Memory B cell (primary cell): ENCODE measurements around the gene LRRC4C.
"Not testable (repeated sequence)": the region's sequence is repeated elsewhere in the genome, so short reads cannot be mapped to it uniquely, and the experiment has no call there.

Experiments used
- ATAC-seq: fragments of 150-1000 bp; cut with Tn5 transposase; 2 replicates; pipeline ENCODE4 v1.10.0; 2021; ENCODE audit warnings: low read depth, mild to moderate bottlenecking, moderate library complexity
- DNase-seq, 2 donors: peaks; one replicate each; pipeline ENCODE4 v3.0.0; 2022; ENCODE audit warnings: low spot score in 2 of 2
- H3K27ac Mint-ChIP-seq: one replicate; pipeline ENCODE4 v1.8.0; 2022; ENCODE audit warnings: mild to moderate bottlenecking, moderate library complexity, mixed read lengths
- H3K27me3 Mint-ChIP-seq: one replicate; pipeline ENCODE4 v1.8.0; 2022; ENCODE audit warnings: mixed read lengths
- H3K36me3 Mint-ChIP-seq: one replicate; pipeline ENCODE4 v1.8.0; 2022; ENCODE audit warnings: mild to moderate bottlenecking, mixed read lengths
- H3K4me1 Mint-ChIP-seq: one replicate; pipeline ENCODE4 v1.8.0; 2022; ENCODE audit warnings: mixed read lengths
- H3K4me3 Mint-ChIP-seq: one replicate; pipeline ENCODE4 v1.8.0; 2022; ENCODE audit warnings: mild to moderate bottlenecking, moderate library complexity, mixed read lengths
- H3K9me3 Mint-ChIP-seq: one replicate; pipeline ENCODE4 v1.8.0; 2022; ENCODE audit warnings: mixed read lengths

The LRRC4C gene

DNA sequence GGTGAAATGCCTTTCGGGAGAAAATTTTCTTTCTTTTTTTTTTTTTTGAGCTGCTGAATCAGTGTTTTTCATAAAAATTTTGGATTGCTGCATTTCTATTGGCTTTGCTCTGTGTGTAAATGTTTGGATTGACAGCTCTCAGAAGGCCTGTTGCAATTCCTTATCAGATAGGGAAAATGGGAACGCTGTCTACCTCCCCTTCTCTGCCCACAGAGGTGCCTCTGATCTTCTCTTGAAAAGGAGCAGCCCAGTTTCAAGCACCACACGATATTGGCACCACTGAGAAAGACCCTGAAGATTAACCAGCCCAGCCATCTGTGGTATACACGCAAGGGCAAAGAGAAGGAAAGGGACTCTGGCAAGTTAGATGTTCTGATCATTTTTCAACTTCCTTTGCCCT, 1272.2 kb downstream of the LRRC4C start:
- no peaks in the 10 kb centered on the region for H3K36me3 Mint-ChIP-seq
- H3K4me1 Mint-ChIP-seq: no peaks in the 10 kb centered on the region
- peaks cover 6% of the 10 kb centered on the region for H3K9me3 Mint-ChIP-seq
- no peak overlapping the region for H3K27ac Mint-ChIP-seq
- H3K27me3 Mint-ChIP-seq: no peaks in the 10 kb centered on the region
- no peak for ATAC-seq
- DNase-seq: no peak
- H3K4me3 Mint-ChIP-seq: no peak overlapping the region

DNA sequence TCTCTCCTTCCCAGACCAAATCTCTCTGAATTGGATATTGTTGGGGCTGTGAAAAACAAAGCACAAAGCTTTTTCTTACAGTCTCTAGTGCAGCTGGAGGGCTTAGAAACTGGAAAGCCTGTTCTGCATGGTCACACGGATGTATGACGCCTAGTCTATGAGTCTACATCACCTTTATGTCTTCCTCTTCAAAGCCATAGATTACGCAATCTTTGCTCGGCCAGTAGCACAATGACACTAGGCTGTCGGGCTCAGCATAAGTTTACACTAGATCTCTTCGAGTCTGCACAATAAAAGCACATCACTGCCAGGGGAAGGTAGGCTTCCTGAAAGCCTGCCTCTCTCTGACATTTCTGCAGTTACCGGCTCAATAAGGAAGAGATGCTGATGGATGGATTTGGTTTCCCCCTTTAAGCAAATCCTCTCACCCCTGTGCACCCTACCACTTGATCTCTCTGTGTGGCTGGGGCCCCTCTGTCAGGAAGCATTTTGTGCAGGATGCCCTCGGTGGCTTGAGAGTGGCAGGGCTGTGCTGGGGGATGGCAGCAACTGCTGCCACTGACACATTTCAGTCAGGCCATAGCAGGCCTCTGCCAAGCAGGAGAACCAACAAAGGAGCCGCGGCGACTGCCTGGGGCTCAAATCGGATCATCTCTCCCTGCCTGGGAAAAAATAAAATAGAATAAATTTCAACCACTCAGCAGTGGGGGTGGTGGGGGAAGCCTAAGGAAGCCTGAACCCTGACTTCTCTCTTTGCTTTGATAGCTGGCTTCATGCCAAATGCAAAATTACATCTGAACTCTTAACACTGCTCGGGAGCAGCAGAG, 1272.8 kb downstream of the LRRC4C start:
- no peaks in the 10 kb centered on the region for H3K4me1 Mint-ChIP-seq
- DNase-seq (no peak), ATAC-seq (no peak)
- H3K36me3 Mint-ChIP-seq: no peaks in the 10 kb centered on the region
- H3K27ac Mint-ChIP-seq: no peak overlapping the region
- H3K27me3 Mint-ChIP-seq: no peaks in the 10 kb centered on the region
- no peak overlapping the region for H3K4me3 Mint-ChIP-seq
- peaks cover 6% of the 10 kb centered on the region for H3K9me3 Mint-ChIP-seq

DNA sequence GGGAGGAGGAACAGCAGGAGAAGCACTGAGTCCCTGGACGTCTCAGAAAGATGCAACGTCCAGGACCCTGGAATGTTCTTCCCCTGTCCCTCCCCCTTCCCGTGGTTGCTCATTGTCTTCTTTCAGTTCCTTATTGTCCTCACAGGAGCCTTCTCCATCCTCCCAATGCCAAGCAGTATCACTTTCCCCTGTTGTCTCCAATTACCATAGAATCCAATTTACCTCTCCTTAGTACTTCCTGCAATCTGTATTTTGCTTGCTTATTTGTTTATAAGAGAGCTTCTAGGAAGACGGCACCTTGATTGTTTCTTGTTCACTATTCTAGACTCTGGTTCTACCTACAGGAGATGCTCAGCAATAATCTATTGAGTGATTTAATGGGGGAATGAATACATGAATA, 1273.7 kb downstream of the LRRC4C start:
- Mint-ChIP-seq H3K36me3 (no peaks in the 10 kb centered on the region), H3K4me3 (no peak overlapping the region), H3K27me3 (no peaks in the 10 kb centered on the region), H3K27ac (no peak overlapping the region), H3K9me3 (peaks cover 6% of the 10 kb centered on the region), H3K4me1 (no peaks in the 10 kb centered on the region)
- ATAC-seq: no peak
- DNase-seq: no peak

DNA sequence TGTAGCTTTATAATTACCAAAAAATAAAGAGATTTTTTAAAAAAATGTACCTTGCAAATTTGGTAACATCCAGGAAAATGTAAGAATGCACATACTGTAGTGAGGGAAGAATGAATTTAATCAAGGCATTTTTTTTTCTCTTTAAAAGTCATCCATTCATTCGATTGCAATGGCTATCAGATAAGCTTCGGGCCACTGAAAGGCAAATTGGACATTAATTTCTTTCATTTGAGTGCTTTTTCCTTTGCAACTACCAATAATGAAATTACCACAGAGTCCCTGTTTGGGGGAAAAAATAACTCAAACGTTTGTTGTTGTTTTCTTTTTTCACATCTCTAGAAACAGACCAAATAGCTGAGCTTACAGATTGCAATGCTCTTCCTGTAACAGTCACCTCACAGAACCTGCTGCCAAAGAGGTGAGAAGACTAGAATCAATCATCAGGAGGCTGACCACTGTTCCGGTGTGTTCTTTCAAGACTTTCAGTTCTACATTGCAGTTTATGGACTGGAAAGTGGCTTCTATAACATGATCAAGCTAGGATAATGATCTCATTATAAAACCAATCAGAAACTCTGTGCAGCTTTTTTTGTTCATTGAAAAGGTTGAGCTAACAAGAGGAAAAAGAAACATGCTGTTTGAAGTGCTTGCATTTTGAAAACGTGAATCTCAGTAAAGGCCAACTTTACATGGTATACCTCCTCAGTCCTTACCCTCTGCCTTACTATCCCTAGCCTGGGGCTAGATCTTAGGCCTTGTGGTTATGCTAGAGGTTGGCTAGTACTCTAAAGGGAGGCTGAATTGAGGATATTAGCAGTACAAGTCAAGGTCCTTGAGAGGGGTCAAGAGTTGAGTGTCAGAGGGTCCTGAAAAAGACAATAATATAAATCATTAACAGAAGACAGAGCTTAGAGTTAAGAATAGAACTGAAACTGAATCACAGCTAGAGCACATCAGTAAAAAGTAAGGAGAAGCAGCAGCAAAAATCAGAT, 1276.1 kb downstream of the LRRC4C start:
- no peaks in the 10 kb centered on the region for H3K36me3 Mint-ChIP-seq
- H3K27ac Mint-ChIP-seq: no peak overlapping the region
- H3K4me3 Mint-ChIP-seq: no peak overlapping the region
- peaks cover 9% of the 10 kb centered on the region for H3K9me3 Mint-ChIP-seq
- ATAC-seq (no peak), DNase-seq (no peak)
- no peaks in the 10 kb centered on the region for H3K4me1 Mint-ChIP-seq
- no peaks in the 10 kb centered on the region for H3K27me3 Mint-ChIP-seq

DNA sequence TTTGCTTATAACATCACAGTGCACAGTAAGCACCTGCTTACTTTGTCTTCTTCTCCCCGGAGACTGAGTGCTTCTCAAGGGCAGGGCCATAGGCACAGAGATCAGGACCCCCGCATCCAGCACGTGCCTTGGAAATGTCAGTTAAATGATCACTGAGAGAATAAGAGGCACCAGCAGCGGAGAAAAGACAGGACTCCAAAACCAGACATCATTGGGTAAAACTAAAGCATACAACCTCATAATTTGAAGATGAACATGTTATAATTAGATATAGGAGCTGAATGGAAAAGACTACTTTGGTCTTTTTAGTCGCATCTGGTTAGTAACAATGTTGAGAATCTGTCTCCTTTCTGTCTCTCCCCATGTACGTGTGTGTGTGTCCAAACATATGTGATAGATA, 1279.9 kb downstream of the LRRC4C start:
- H3K9me3 Mint-ChIP-seq: peaks cover 5% of the 10 kb centered on the region
- no peak overlapping the region for H3K27ac Mint-ChIP-seq
- ATAC-seq: no peak

DNA sequence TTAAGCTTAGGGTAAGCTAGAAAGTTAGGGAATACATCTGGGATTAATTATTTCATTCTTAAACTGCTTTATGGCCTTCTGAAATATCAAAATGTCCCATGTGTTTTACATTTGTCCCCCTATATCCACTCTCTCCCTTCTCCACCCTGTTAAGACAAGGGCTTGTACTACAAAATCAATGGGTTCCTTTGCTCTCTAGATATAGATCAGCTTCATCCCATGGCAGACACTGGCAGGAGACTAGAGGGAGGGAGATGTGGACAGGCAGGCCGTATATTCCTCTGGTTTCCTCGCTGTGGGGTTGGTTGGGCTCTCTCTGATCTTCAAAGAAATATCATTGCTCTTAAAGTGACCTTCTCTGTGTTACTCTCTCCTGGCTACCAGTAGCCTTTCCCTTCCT, 1281.0 kb downstream of the LRRC4C start:
- no peak overlapping the region for H3K27ac Mint-ChIP-seq
- H3K4me1 Mint-ChIP-seq: no peaks in the 10 kb centered on the region
- H3K4me3 Mint-ChIP-seq: no peak overlapping the region
- no peak for ATAC-seq
- no peaks in the 10 kb centered on the region for H3K27me3 Mint-ChIP-seq
- DNase-seq: no peak
- H3K36me3 Mint-ChIP-seq: no peaks in the 10 kb centered on the region
- H3K9me3 Mint-ChIP-seq: peaks cover 3% of the 10 kb centered on the region

More for the DNA sequence above, 1279.9 kb downstream of the LRRC4C start:
- no peaks in the 10 kb centered on the region for H3K27me3 Mint-ChIP-seq
- H3K4me3 Mint-ChIP-seq: no peak overlapping the region
- H3K4me1 Mint-ChIP-seq: no peaks in the 10 kb centered on the region
- DNase-seq: no peak
- H3K36me3 Mint-ChIP-seq: no peaks in the 10 kb centered on the region

DNA sequence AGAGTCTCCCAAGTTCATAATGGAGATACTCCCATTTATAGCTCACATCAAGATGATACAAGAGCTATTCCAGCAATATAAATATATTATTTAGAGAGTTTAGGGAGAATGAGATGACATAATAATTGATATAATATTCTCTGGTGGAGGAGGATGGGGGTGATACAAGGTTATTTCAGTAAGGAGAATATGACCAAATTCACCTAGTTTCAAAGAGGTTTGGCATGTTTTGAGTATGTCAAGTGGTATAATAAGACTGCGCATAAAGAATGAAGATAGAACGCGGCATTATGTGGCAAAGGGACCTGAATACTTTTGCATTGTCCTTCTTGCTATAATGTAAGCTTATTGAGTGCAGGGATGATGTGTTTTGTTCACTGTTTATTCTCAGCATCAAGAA, 1283.5 kb downstream of the LRRC4C start:
- Mint-ChIP-seq H3K27ac (no peak overlapping the region), H3K4me1 (no peaks in the 10 kb centered on the region), H3K27me3 (no peaks in the 10 kb centered on the region), H3K4me3 (no peak overlapping the region), H3K9me3 (peaks cover 5% of the 10 kb centered on the region), H3K36me3 (no peaks in the 10 kb centered on the region)
- DNase-seq (no peak), ATAC-seq (no peak)

DNA sequence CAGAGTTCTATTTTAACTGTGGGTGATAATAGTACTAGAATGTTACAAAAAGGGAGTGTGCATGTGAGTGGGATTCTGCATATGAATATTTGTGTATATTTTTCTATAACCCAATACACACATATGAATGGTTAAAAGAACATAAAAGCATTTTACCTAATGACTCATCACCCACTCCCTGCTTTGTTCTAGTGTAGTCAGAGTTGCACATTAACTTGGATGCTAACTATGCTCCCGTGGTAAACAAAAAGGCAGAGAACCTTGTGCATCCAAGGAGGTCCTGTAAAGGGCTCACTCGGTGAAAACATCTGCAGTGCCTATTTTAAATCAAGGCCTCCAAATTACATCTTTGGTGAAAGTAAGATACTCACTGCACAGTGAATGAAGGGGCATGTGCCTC, 1289.4 kb downstream of the LRRC4C start:
- Mint-ChIP-seq H3K27me3 (no peaks in the 10 kb centered on the region), H3K27ac (no peak overlapping the region), H3K9me3 (peaks cover 7% of the 10 kb centered on the region), H3K4me3 (no peak overlapping the region), H3K4me1 (no peaks in the 10 kb centered on the region), H3K36me3 (no peaks in the 10 kb centered on the region)
- ATAC-seq: no peak
- DNase-seq: no peak

DNA sequence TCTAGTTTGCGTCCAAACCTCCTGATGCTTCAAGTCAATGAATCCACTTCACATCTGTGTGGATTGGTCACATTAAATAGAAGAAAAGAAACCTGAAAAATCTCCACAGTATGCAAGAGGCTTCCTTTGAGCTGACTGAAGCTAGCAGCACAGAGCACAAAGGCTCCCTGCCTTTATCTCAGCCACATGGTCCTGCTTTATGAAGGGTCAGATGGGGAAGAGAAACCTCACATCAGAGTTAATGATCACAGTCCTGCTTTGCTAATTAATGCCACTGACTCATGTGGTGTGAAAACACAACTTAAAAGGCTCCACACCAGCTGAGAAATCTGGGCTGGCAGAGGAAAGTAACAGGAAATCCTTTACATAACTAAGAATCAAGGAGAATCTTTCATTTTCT, 1291.0 kb downstream of the LRRC4C start:
- H3K4me1 Mint-ChIP-seq: no peaks in the 10 kb centered on the region
- H3K9me3 Mint-ChIP-seq: peaks cover 7% of the 10 kb centered on the region
- no peaks in the 10 kb centered on the region for H3K36me3 Mint-ChIP-seq
- H3K27ac Mint-ChIP-seq: no peak overlapping the region
- ATAC-seq (no peak), DNase-seq (no peak)
- no peaks in the 10 kb centered on the region for H3K27me3 Mint-ChIP-seq
- H3K4me3 Mint-ChIP-seq: no peak overlapping the region

DNA sequence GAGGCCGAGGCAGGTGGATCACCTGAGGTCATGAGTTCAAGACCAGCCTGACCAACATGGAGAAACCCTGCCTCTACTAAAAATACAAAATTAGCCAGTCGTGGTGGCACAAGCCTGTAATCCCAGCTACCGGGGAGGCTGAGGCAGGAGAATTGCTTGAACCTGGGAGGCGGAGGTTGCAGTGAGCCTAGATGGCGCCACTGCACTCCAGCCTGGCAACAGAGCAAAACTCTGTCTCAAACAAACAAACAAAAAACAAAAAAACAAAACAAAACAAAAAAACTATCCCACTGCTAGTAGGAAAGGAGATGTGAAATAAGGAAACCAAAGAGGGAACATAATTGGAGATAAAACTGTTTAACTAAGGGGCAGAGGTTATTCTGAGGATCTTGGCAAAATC, 1291.6 kb downstream of the LRRC4C start:
- not testable (repeated sequence) for H3K27ac Mint-ChIP-seq, H3K36me3 Mint-ChIP-seq, ATAC-seq, H3K4me1 Mint-ChIP-seq, H3K27me3 Mint-ChIP-seq, H3K4me3 Mint-ChIP-seq, H3K9me3 Mint-ChIP-seq, DNase-seq

DNA sequence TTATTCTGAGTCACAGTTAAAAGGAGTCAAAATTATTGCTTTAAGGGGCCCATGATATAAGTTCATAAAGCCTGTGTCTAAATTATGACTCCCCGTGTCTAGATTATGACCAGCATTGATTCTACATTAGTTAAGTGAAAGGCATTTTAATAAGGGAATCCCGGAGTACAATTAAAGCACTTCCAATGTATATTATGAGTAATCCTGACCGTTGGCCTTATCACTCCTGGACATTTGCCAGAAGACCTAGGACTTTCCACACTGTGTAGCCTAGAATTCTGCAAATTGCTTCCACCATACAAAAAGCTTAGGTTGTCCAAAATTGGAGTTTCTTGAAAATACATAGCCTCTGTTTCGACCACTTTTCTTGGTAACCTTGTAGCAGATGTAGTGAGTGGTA, 1292.6 kb downstream of the LRRC4C start:
- no peaks in the 10 kb centered on the region for H3K36me3 Mint-ChIP-seq
- H3K27ac Mint-ChIP-seq: no peak overlapping the region
- H3K27me3 Mint-ChIP-seq: no peaks in the 10 kb centered on the region
- no peak for ATAC-seq
- H3K4me1 Mint-ChIP-seq: no peaks in the 10 kb centered on the region
- no peak for DNase-seq
- no peak overlapping the region for H3K4me3 Mint-ChIP-seq
- peaks cover 6% of the 10 kb centered on the region for H3K9me3 Mint-ChIP-seq

DNA sequence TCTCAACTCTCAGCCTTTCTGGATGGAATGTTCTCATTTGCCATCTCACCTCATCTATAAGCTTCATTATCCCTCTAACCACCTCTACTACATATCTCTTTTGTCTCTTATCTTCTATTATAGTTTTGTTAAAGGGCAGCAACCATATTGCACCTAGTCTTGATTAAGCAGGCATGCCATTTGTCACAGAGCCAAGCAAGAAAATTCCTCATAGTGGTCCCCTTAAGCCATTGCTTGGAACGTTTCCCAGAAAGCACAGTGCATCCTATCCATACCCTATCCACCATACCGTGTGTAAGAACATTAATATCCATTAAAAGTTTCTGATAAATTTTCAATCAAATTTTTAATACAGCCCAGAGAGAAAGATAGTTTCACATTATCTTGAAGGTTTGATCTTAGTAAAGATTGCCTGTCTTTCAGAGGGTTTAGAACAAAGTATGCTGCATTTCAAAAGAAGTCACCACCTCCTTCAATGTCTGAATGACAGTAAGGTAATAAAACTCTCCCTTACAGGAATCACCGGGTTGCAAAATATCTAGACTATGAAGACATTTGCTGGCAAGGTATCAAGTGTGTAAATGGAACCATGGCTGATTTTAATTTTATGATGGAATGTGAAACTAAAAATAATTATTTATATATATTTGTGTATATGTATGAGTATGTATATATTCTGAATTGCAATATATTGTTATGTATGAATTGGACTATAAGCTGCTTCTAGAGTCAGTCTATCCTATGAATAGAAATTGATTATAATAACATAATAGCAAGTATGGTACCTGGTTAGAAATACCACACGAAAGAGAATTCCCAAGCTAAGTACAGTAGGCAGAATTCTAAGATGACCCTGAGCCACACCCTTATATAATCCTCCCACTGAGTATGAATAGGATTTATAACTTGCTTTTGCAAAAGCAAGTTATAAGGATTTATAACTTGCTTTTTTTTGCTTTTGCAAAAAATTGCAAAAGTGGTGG, 1296.3 kb downstream of the LRRC4C start:
- Mint-ChIP-seq H3K4me3 (no peak overlapping the region), H3K27ac (no peak overlapping the region), H3K9me3 (peaks cover 6% of the 10 kb centered on the region), H3K27me3 (no peaks in the 10 kb centered on the region), H3K36me3 (no peaks in the 10 kb centered on the region), H3K4me1 (no peaks in the 10 kb centered on the region)
- no peak for ATAC-seq
- no peak for DNase-seq

DNA sequence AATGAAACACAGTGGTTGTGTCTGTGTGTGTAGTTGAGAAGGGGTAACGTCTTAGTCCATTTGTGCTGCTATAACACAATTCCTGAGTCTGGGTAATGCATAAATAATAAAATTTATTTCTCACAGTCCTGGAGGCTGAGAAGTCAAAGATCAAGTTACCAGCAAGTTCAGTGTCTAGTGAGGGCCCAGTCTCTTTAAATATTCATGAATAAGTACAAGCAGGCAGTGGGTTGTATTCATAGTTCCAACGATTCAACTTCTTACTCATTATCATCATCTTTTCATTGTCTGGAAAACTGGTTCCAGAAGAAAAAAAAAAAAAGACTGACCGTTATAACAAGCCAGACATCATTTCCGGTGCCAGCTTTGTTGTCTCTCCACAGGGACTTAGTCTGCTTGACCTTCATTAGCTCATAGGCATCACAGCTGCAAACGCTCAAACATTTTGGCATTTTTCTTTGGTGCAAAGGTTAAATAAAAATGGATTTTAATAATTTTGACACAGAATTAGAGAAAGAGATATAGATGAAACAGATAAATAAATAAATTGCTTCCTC, 1297.5 kb downstream of the LRRC4C start:
- Mint-ChIP-seq H3K4me3 (no peak overlapping the region), H3K27ac (no peak overlapping the region), H3K9me3 (peaks cover 3% of the 10 kb centered on the region), H3K4me1 (no peaks in the 10 kb centered on the region), H3K27me3 (no peaks in the 10 kb centered on the region), H3K36me3 (no peaks in the 10 kb centered on the region)
- DNase-seq (no peak), ATAC-seq (no peak)
